ENCODE data around the gene RRAS. TPM values are rescaled to one million over a fixed set of nuclear protein-coding genes. Genes with fewer than 3 reads are reported as not detected.
A peak's percentile ranks its signal among the peaks of the same experiment; 100 is the strongest.

RRAS gene
- total RNA-seq, 4 donors from 2014 or later = 6.3 to 40.8 (median 12.8) TPM

DNA sequence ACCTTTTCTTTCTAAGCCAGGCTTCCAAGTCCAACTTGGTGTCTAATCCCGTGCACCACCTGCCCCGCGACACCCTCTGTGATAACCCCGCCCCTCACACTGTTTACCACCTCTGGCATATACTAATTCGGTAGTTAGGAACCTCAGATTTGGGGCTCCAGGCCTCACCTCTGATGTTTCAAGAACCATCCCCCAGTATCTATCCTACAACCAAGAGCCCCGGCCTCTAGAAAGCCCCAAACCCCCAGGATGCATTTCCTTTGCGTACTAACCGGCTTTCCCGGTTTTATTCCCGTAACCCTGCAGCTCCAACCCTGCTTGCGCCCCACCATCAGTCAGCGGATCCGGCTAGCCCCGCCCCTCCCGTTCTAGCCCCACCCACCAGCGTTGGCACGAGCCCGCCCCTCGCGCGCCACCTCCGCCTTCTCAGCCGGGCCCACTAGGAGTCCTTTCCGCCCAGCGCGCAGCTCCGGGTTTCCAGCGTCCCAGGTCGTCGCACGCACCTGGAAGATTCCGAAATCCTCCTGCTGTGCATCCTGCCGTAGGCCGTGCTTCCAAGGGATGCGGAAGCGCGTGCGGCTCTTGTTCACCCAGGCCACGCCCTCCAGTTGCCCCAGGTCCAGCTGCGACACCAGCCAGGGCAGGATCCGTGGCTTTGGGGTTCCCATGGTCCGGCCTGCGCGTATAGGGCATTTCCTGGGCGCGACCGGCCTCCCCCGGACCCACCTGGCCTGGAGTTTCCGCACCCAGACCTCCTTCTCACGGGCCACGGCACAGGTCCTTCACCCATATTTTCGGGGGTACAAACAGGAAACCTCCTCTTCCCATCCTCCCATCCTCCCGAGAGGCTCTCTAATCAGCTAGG, 24.5 kb upstream of the RRAS start:
- WGBS, 2 donors = 0% methylated on average over 20 to 27 of the region's 53 CpGs
- Histone ChIP-seq H3K4me3 (peak overlapping the region; percentile 67 to 90 (median 74)), H3K36me3 (peaks cover 10 to 45% (median 28%) of the 10 kb centered on the region in 3 donors), H3K27ac (peak overlapping the region; percentile 84 to 98 (median 96)), H3K9me3 (no peaks in the 10 kb centered on the region), H3K27me3 (no peaks in the 10 kb centered on the region), H3K4me1 (peaks cover 16 to 60% (median 19%) of the 10 kb centered on the region in 3 donors)
- peak; percentile 52 for DNase-seq
- TF ChIP-seq CTCF (IDR thresholded peaks at IDR 0.05) (peak in 4 of 6 experiments; percentile 26 to 45 (median 34)), POLR2A (IDR thresholded peaks at IDR 0.05) (peak in 2 of 4 donors; percentile 19 to 77)
- intact Hi-C loops (cut with DNase I) = no loop called here

DNA sequence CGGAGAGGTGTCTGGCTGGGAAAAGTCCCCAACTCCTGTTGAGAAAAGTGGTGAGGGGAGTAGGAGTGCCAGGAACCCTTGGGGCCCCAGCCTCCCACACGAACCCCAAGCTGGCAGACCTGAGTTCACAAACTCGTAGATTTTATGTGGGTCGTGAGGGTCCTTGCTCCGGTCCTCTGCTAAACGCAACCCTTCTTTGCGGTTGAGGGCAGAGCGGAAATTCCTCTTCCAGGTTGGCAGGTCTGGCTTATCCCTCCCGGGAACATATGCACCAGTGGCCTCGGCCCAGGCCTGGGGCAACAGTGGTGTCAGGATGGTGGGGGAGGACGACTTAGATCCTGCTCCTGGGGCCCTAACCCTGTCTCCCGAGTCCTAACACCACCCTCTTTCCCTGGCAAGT, 23.3 kb upstream of the RRAS start:
- peak overlapping the region in 3 of 4 donors; percentile 84 to 98 (median 97) for H3K27ac ChIP-seq
- TF ChIP-seq CTCF (IDR thresholded peaks at IDR 0.05) (no peak), POLR2A (IDR thresholded peaks at IDR 0.05) (no peak)
- peaks cover 16 to 50% (median 38%) of the 10 kb centered on the region in 3 donors for H3K36me3 ChIP-seq
- H3K27me3 ChIP-seq = no peaks in the 10 kb centered on the region
- no peak for DNase-seq
- 74 to 75% methylated on average over 7 to 10 of the region's 12 CpGs for WGBS, 2 donors
- intact Hi-C loops (cut with DNase I) = no loop called here
- peaks cover 16 to 61% (median 19%) of the 10 kb centered on the region in 3 donors for H3K4me1 ChIP-seq
- no peaks in the 10 kb centered on the region for H3K9me3 ChIP-seq
- H3K4me3 ChIP-seq = no peak overlapping the region

DNA sequence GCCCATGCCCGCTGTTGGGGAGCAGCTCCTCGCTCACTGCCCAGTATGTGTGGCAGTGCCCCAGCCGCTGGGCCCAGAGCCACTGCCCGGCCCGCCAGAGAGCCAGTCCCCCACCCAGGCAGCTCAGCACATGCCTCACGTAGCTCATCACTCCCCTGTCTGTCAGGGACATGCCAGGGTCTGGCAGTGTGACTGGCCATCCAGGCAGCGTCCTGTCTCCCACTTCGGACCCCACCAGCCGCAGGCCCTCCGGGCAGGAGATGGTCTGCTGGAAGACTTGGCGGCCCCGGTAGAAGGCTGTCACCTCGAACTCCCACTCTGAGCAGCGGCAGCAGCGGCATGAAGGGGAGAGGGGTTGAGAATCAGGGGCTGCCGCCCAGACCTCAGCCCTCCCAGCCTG, 22.1 kb upstream of the RRAS start:
- TF ChIP-seq POLR2A (IDR thresholded peaks at IDR 0.05) (no peak), CTCF (IDR thresholded peaks at IDR 0.05) (no peak)
- DNase-seq = no peak
- intact Hi-C loops (cut with DNase I) = no loop called here

GRCh38 chr19:49660338-49660961, 20.5 kb upstream of the RRAS start:
- no peak overlapping the region for H3K27ac ChIP-seq
- intact Hi-C loops (cut with DNase I) = no loop called here
- peaks cover 8 to 45% (median 9%) of the 10 kb centered on the region in 3 donors for H3K4me1 ChIP-seq
- WGBS, 2 donors = 72 to 82% methylated on average over 6 to 9 of the region's 15 CpGs
- no peak for TF ChIP-seq CTCF (IDR thresholded peaks at IDR 0.05)
- TF ChIP-seq POLR2A (IDR thresholded peaks at IDR 0.05) = no peak
- H3K9me3 ChIP-seq = no peaks in the 10 kb centered on the region
- no peaks in the 10 kb centered on the region for H3K27me3 ChIP-seq
- no peak overlapping the region for H3K4me3 ChIP-seq
- peaks cover 42 to 77% (median 64%) of the 10 kb centered on the region in 3 donors for H3K36me3 ChIP-seq
- no peak for DNase-seq

More for the DNA sequence above, 22.1 kb upstream of the RRAS start:
- Histone ChIP-seq H3K27ac (no peak overlapping the region), H3K36me3 (peaks cover 28 to 62% (median 48%) of the 10 kb centered on the region in 3 donors), H3K27me3 (no peaks in the 10 kb centered on the region), H3K4me1 (peaks cover 16 to 57% (median 18%) of the 10 kb centered on the region in 3 donors), H3K9me3 (no peaks in the 10 kb centered on the region), H3K4me3 (no peak overlapping the region)
- 60% methylated on average over 1 of the region's 16 CpGs; no CpG with 5 or more reads in 1 of the 2 donors for WGBS, 2 donors

Data from esophagus squamous epithelium (tissue), 5 donors.